RWPE1 (cell line): Measurements from ENCODE around the gene LRP1B.

ENCODE experiments used
- CTCF ChIA-PET: fragments of 350-600 bp; sonication (Branson Sonifier 250); formaldehyde crosslinking; extraction: SDS; loops from one replicate; lab custom pipeline; 2021; lab: Yijun Ruan, JAX
- POLR2A ChIA-PET: fragments of 400-600 bp; formaldehyde crosslinking; extraction: SDS; loops from one replicate; lab custom pipeline; 2020; ENCODE audit warnings: antibody characterized with exemption; ENCODE audit not compliant: low non-redundant PET; lab: Yijun Ruan, JAX
- DNase-seq: peaks from one replicate; pipeline ENCODE4 v3.0.0; 2012; ENCODE audit warnings: low spot score
- H3K27ac ChIP-seq: fragments of 450-650 bp; 2 replicates; pipeline ENCODE4 v1.5.1; 2017
- TF ChIP-seq, protein P1 (sequence below): fragments of 450-650 bp; conservative IDR thresholded peaks from 2 replicates; pipeline ENCODE4 v1.5.1; 2017; ENCODE audit warnings: low read depth, mild to moderate bottlenecking

Gene LRP1B

DNA sequence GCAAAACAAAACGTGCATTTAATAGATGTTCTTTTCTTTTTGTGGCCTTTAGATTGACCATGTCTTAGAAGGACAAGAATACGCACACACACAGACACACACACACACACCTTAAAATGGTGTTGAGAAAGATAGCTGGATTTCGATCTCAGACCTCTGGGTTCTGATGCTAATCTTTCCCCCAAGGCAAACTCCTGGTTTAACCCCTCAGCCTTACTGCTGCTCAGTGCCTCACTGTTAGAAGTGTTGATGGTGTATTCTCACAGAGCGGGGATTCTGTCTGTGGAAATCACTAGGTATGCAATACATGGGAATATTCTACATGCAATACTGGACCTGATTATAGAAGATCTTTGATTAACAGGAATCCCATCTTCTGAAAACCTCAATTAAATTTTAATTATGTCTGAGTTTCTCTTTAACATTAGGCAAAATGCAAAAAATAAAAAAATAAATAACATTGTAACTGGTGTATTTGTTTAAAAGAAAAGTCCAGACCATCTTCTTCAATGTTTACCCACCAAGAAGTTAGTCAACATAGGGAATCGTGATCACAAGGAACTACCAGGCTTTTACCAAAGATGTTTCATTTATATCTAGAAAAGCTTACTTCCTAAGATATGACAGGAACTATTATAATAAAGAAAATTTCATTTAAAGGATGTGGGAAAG is 613.5 kb downstream of the LRP1B start:
- H3K27ac ChIP-seq: no peak overlapping the region
- CTCF ChIA-PET: interaction anchor here (0.6 kb wide), 1 partner anchor 14 kb away, joined by 4 read pairs; no protein-coding TSS in a partner anchor
- POLR2A ChIA-PET: no interaction called here
- TF ChIP-seq, protein P1, sequence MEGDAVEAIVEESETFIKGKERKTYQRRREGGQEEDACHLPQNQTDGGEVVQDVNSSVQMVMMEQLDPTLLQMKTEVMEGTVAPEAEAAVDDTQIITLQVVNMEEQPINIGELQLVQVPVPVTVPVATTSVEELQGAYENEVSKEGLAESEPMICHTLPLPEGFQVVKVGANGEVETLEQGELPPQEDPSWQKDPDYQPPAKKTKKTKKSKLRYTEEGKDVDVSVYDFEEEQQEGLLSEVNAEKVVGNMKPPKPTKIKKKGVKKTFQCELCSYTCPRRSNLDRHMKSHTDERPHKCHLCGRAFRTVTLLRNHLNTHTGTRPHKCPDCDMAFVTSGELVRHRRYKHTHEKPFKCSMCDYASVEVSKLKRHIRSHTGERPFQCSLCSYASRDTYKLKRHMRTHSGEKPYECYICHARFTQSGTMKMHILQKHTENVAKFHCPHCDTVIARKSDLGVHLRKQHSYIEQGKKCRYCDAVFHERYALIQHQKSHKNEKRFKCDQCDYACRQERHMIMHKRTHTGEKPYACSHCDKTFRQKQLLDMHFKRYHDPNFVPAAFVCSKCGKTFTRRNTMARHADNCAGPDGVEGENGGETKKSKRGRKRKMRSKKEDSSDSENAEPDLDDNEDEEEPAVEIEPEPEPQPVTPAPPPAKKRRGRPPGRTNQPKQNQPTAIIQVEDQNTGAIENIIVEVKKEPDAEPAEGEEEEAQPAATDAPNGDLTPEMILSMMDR: no peak
- DNase-seq: no peak

- DNase-seq: no peak
- TF ChIP-seq, protein P1: no peak
- no peak overlapping the region for H3K27ac ChIP-seq
- ChIA-PET CTCF (no interaction called here), POLR2A (no interaction called here)
Measured at GRCh38 chr2:141515931-141516330, 614.9 kb downstream of the LRP1B start.

DNA sequence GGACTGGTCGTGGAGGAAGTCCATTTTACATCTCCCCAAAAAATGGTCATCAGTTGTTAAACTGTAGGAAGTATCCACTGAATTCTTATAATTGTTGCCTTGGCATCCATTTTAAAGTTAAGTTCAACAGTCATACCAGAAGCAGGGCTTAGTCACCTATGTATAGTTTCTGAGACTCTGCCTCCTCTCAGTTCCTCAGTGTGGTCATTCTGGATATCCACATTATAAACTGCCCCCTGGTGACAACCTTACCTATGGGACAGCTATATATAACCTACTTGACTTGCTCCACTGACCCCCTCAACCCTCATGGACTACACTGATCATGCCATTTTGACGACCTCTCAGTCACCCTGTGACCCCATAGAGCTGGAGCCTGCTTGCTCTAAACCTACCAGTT is 617.0 kb downstream of the LRP1B start:
- DNase-seq: no peak
- TF ChIP-seq, protein P1: no peak
- POLR2A ChIA-PET: no interaction called here
- H3K27ac ChIP-seq: no peak overlapping the region
- CTCF ChIA-PET: no interaction called here

DNA sequence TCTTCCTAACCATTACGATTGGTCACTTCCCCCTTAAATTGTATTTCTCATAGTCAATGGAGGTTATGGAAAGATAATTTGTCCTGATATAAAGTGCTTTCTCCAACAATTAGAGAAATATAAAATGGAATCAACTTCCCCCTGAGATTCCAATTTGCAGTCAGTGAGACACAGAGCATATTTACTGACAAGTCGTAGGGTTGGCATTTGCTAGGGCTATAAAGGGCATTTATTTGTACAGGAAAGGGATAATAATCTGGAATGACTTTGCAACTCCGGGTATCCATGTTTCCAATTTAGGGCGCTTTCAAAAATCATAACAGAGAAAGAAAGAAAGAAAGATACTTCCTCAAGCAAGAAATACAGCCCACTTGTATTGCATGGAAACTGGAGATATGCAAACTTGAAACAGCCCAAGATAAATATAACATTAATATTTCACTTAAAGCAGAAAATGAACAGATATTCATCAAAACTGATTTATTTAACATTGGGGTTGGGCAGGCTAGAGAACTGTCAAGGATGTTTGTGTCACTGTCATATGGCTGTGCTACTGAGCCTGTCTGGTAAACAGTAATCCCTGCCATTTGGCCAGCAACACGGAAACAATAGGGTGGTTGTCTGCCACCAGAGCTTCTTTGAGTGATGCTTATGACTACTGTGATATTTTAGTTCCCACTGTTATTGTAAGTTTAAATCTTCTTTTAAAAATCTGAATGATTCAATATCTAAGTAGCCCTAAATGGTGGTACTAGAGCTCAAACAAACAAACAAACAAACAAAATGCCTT is 621.8 kb downstream of the LRP1B start:
- no peak overlapping the region for H3K27ac ChIP-seq
- no peak for DNase-seq
- CTCF ChIA-PET: no interaction called here
- POLR2A ChIA-PET: no interaction called here
- TF ChIP-seq, protein P1: no peak

DNA sequence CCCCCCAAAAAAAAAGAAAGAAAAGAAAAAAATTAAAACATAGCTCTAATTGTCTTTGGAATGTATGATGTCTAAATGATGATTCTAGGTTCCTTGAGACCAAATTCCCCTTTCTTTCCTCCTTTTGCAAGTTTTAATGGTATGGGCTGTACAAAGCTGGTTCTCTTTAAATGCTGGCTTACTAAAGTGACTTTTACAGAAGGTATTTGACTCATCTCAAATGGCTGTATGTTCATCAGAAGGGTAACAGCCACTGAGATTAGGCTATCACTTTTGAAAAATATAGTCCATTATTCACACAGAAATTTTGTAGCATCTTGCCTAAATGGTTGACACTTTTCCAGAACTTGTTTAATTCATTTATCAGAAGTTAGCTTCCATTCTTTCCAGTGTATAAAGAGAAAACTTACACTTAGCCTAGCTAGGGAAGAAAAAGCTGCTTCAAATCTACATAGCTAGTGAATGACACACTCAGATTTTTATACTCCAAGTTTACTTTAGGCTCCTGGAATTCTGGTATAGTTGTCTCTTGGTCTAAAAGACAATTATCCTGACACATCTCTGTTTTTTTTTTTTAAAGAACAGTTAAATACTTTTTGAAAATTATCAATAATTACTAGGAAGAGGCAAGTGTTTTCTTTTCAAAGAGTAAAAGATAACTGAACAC is 622.6 kb downstream of the LRP1B start:
- TF ChIP-seq, protein P1: no peak
- CTCF ChIA-PET: interaction anchor here (0.6 to 0.7 kb wide), 2 partner anchors 425 to 1128 kb away, joined by 3 read pairs; no protein-coding TSS in a partner anchor
- POLR2A ChIA-PET: no interaction called here
- DNase-seq: no peak
- H3K27ac ChIP-seq: no peak overlapping the region

DNA sequence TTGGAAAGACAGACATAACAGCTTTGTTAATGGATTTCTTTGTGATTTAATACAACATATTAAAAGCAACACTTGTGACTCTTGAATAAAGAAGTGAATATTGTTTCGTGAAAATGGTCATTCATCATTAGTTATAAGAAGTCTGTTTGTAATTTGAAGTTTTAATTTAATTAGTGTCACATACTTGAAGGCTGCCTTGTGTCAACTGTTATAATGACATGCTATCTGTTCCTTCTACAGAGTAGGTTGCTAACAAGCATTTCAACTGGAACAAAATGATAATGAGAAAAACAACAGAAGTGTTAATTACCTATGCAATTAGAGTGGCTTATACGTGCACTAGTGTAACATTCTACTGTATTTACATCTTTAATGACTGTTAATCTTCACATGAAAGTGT is 624.7 kb downstream of the LRP1B start:
- DNase-seq: no peak
- TF ChIP-seq, protein P1: no peak
- H3K27ac ChIP-seq: no peak overlapping the region
- CTCF ChIA-PET: interaction anchor here (0.5 kb wide), 1 partner anchor 480 kb away, joined by 3 read pairs; no protein-coding TSS in a partner anchor
- POLR2A ChIA-PET: no interaction called here
